Progenitor cell of endocrine pancreas (in vitro differentiated cells): ENCODE measurements around the gene CAMKK1. TPM values are rescaled to one million over a fixed set of nuclear protein-coding genes. Genes with fewer than 3 reads are reported as not detected.

Experiments used
- DNase-seq: peaks from one replicate; pipeline ENCODE4 v3.0.0; 2021; ENCODE audit warnings: low spot score; ENCODE audit not compliant: unreplicated experiment
- H3K27ac Mint-ChIP-seq: 2 replicates; pipeline ENCODE4 v1.8.0; 2021; ENCODE audit warnings: mild to moderate bottlenecking, moderate library complexity, mixed read lengths
- H3K27me3 Mint-ChIP-seq: 2 replicates; pipeline ENCODE4 v1.8.0; 2021; ENCODE audit warnings: mixed read lengths
- H3K36me3 Mint-ChIP-seq: 2 replicates; pipeline ENCODE4 v1.8.0; 2022; ENCODE audit warnings: mixed read lengths; ENCODE audit not compliant: insufficient read depth
- H3K4me1 Mint-ChIP-seq: 2 replicates; pipeline ENCODE4 v1.8.0; 2021; ENCODE audit warnings: low read depth, mixed read lengths
- H3K4me3 Mint-ChIP-seq: 2 replicates; pipeline ENCODE4 v1.8.0; 2021; ENCODE audit warnings: low read depth, mild to moderate bottlenecking, moderate library complexity, mixed read lengths
- H3K9me3 Mint-ChIP-seq: 2 replicates; pipeline ENCODE4 v1.8.0; 2021; ENCODE audit warnings: low read depth, mixed read lengths
- CTCF ChIP-seq: fragments of 200-600 bp; sonication (generic); IDR thresholded peaks from one replicate; pipeline ENCODE4 v1.5.0; 2021; ENCODE audit warnings: antibody characterized with exemption, mild to moderate bottlenecking; ENCODE audit not compliant: unreplicated experiment
- total RNA-seq: library from RNA; stranded (reverse); gene quantifications from 2 replicates; pipeline ENCODE4 v1.2.1, GENCODE V29; 2021

CAMKK1 gene
- total RNA-seq, 1 donor from 2014 or later, result 3.6 TPM

- H3K27ac Mint-ChIP-seq, result no peak overlapping the region
Measured at GRCh38 chr17:3851461-3852100, 41.3 kb downstream of the CAMKK1 start.

GRCh38 chr17:3848229-3848835, 44.5 kb downstream of the CAMKK1 start:
- Mint-ChIP-seq H3K27me3 (peaks cover 11% of the 10 kb centered on the region), H3K36me3 (peaks cover 7% of the 10 kb centered on the region), H3K27ac (no peak overlapping the region), H3K9me3 (no peaks in the 10 kb centered on the region), H3K4me3 (no peak overlapping the region), H3K4me1 (peaks cover 11% of the 10 kb centered on the region)
- DNase-seq, result no peak
- no peak for TF ChIP-seq CTCF

More at GRCh38 chr17:3851461-3852100, 41.3 kb downstream of the CAMKK1 start:
- Mint-ChIP-seq H3K27me3 (peaks cover 11% of the 10 kb centered on the region), H3K9me3 (peaks cover 4% of the 10 kb centered on the region), H3K36me3 (no peaks in the 10 kb centered on the region), H3K4me1 (peaks cover 3% of the 10 kb centered on the region), H3K4me3 (no peak overlapping the region)
- TF ChIP-seq CTCF, result no peak
- DNase-seq, result no peak

GRCh38 chr17:3847165-3847670, 45.6 kb downstream of the CAMKK1 start:
- H3K27me3 Mint-ChIP-seq, result peaks cover 11% of the 10 kb centered on the region
- peak overlapping the region; percentile 50 for H3K27ac Mint-ChIP-seq
- TF ChIP-seq CTCF, result no peak
- H3K9me3 Mint-ChIP-seq, result no peaks in the 10 kb centered on the region
- peaks cover 7% of the 10 kb centered on the region for H3K36me3 Mint-ChIP-seq
- H3K4me3 Mint-ChIP-seq, result no peak overlapping the region
- DNase-seq, result no peak
- peaks cover 11% of the 10 kb centered on the region for H3K4me1 Mint-ChIP-seq

GRCh38 chr17:3846437-3847164, 46.3 kb downstream of the CAMKK1 start:
- no peaks in the 10 kb centered on the region for H3K9me3 Mint-ChIP-seq
- peaks cover 7% of the 10 kb centered on the region for H3K36me3 Mint-ChIP-seq
- peaks cover 5% of the 10 kb centered on the region for H3K27me3 Mint-ChIP-seq
- no peak overlapping the region for H3K27ac Mint-ChIP-seq
- no peak for TF ChIP-seq CTCF
- H3K4me1 Mint-ChIP-seq, result peaks cover 11% of the 10 kb centered on the region
- no peak for DNase-seq
- peak overlapping the region; percentile 95 for H3K4me3 Mint-ChIP-seq
